Measurements from ENCODE around the gene CELA3B. TPM values are rescaled to one million over a fixed set of nuclear protein-coding genes. Genes with fewer than 3 reads are reported as not detected.
"Not testable (repeated sequence)": the region's sequence is repeated elsewhere in the genome, so short reads cannot be mapped to it uniquely, and the experiment has no call there.

Gene CELA3B
- total and polyA plus RNA-seq, 2 experiments from 2014 or later = 0.33 TPM; not detected in 1

GRCh38 chr1:22031214-22031962 is 54.6 kb downstream of the CELA3B start:
- DNase-seq (ENCODE audit: low spot score) = peak; percentile 64
- no peaks in the 10 kb centered on the region for H3K36me3 ChIP-seq (replicated peaks; ENCODE audit: insufficient read depth, low read depth)
- no peaks in the 10 kb centered on the region for H3K9me3 ChIP-seq (ENCODE audit: low read depth)
- H3K9me2 ChIP-seq (replicated peaks; ENCODE audit: insufficient read depth) = no peaks in the 10 kb centered on the region
- peak overlapping the region; percentile 54 for H3K4me2 ChIP-seq
- 39% methylated on average over 8 of the region's 8 CpGs for WGBS (ENCODE audit: low lambda C conversion rate, missing lambda C conversion rate)
- no peak overlapping the region for H3K4me3 ChIP-seq
- H4K20me1 ChIP-seq (ENCODE audit: insufficient read depth, poor library complexity, severe bottlenecking) = no peaks in the 10 kb centered on the region
- peak overlapping the region; percentile 68 for H3K27ac ChIP-seq
- peaks cover 2% of the 10 kb centered on the region for H3K79me2 ChIP-seq
- TF ChIP-seq EZH2phosphoT487 (IDR thresholded peaks at IDR 0.05; ENCODE audit: low read depth, severe bottlenecking, unreplicated experiment) = no peak
- no peak for TF ChIP-seq EZH2 (IDR thresholded peaks at IDR 0.05; ENCODE audit: borderline replicate concordance)
- no peak for TF ChIP-seq CTCF (IDR thresholded peaks at IDR 0.05; ENCODE audit: poor library complexity)
- peaks cover 10% of the 10 kb centered on the region for H3K4me1 ChIP-seq (ENCODE audit: insufficient read depth)
- H2AFZ ChIP-seq = peak overlapping the region; percentile 5
- no peaks in the 10 kb centered on the region for H3K27me3 ChIP-seq

- WGBS (ENCODE audit: low lambda C conversion rate, missing lambda C conversion rate) = 80% methylated on average over 5 of the region's 5 CpGs
Observed at GRCh38 chr1:22034834-22035233, 58.0 kb downstream of the CELA3B start.

GRCh38 chr1:22037520-22037919 is 60.7 kb downstream of the CELA3B start:
- DNase-seq (ENCODE audit: low spot score) = no peak
- Histone ChIP-seq H3K27ac (no peak overlapping the region), H3K27me3 (no peaks in the 10 kb centered on the region), H3K4me2 (no peak overlapping the region), H3K79me2 (no peaks in the 10 kb centered on the region), H4K20me1 (ENCODE audit: insufficient read depth, poor library complexity, severe bottlenecking) (no peaks in the 10 kb centered on the region), H3K4me1 (ENCODE audit: insufficient read depth) (no peaks in the 10 kb centered on the region), H2AFZ (no peak overlapping the region), H3K9me2 (replicated peaks; ENCODE audit: insufficient read depth) (no peaks in the 10 kb centered on the region), H3K36me3 (replicated peaks; ENCODE audit: insufficient read depth, low read depth) (no peaks in the 10 kb centered on the region), H3K9me3 (ENCODE audit: low read depth) (no peaks in the 10 kb centered on the region), H3K4me3 (no peak overlapping the region)
- WGBS (ENCODE audit: low lambda C conversion rate, missing lambda C conversion rate) = 63% methylated on average over 7 of the region's 7 CpGs
- no peak for TF ChIP-seq EZH2 (IDR thresholded peaks at IDR 0.05; ENCODE audit: borderline replicate concordance)
- TF ChIP-seq CTCF (IDR thresholded peaks at IDR 0.05; ENCODE audit: poor library complexity) = no peak
- TF ChIP-seq EZH2phosphoT487 (IDR thresholded peaks at IDR 0.05; ENCODE audit: low read depth, severe bottlenecking, unreplicated experiment) = no peak

More at GRCh38 chr1:22034834-22035233, 58.0 kb downstream of the CELA3B start:
- H3K4me1 ChIP-seq (ENCODE audit: insufficient read depth); DNase-seq (ENCODE audit: low spot score); H3K27me3 ChIP-seq; H4K20me1 ChIP-seq (ENCODE audit: insufficient read depth, poor library complexity, severe bottlenecking); H2AFZ ChIP-seq; H3K4me3 ChIP-seq; H3K79me2 ChIP-seq; H3K36me3 ChIP-seq (replicated peaks; ENCODE audit: insufficient read depth, low read depth); H3K9me3 ChIP-seq (ENCODE audit: low read depth); H3K9me2 ChIP-seq (replicated peaks; ENCODE audit: insufficient read depth); H3K27ac ChIP-seq; H3K4me2 ChIP-seq: not testable (repeated sequence)

GRCh38 chr1:22038036-22038435 is 61.2 kb downstream of the CELA3B start:
- Histone ChIP-seq H4K20me1 (ENCODE audit: insufficient read depth, poor library complexity, severe bottlenecking) (no peaks in the 10 kb centered on the region), H3K4me3 (no peak overlapping the region), H3K79me2 (no peaks in the 10 kb centered on the region), H3K4me1 (ENCODE audit: insufficient read depth) (peaks cover 5% of the 10 kb centered on the region), H3K9me2 (replicated peaks; ENCODE audit: insufficient read depth) (no peaks in the 10 kb centered on the region), H3K27ac (no peak overlapping the region), H3K9me3 (ENCODE audit: low read depth) (no peaks in the 10 kb centered on the region), H2AFZ (no peak overlapping the region), H3K4me2 (no peak overlapping the region), H3K27me3 (no peaks in the 10 kb centered on the region), H3K36me3 (replicated peaks; ENCODE audit: insufficient read depth, low read depth) (no peaks in the 10 kb centered on the region)
- TF ChIP-seq EZH2 (IDR thresholded peaks at IDR 0.05; ENCODE audit: borderline replicate concordance) = no peak
- no peak for TF ChIP-seq EZH2phosphoT487 (IDR thresholded peaks at IDR 0.05; ENCODE audit: low read depth, severe bottlenecking, unreplicated experiment)
- TF ChIP-seq CTCF (IDR thresholded peaks at IDR 0.05; ENCODE audit: poor library complexity) = no peak
- WGBS (ENCODE audit: low lambda C conversion rate, missing lambda C conversion rate) = 97% methylated on average over 5 of the region's 5 CpGs
- no peak for DNase-seq (ENCODE audit: low spot score)

Measured in hepatocyte (in vitro differentiated cells).